Neuron (in vitro differentiated cells): Measurements from ENCODE around the gene DOCK11.
A peak's percentile ranks its signal among the peaks of the same experiment; 100 is the strongest.
"Not testable (repeated sequence)": the region's sequence is repeated elsewhere in the genome, so short reads cannot be mapped to it uniquely, and the experiment has no call there.

Source experiments
- H2AFZ ChIP-seq: one replicate; pipeline ENCODE4 v1.6.1; 2013; ENCODE audit warnings: low read depth, mild to moderate bottlenecking, inconsistent platforms, low read length, moderate library complexity
- H3K27me3 ChIP-seq: one replicate; pipeline ENCODE4 v1.6.1; 2013; ENCODE audit warnings: low read length; ENCODE audit not compliant: insufficient read depth
- H3K36me3 ChIP-seq: one replicate; pipeline ENCODE4 v1.6.1; 2013; ENCODE audit warnings: low read length; ENCODE audit not compliant: insufficient read depth
- H3K4me1 ChIP-seq: one replicate; pipeline ENCODE4 v1.6.1; 2013; ENCODE audit warnings: low read length; ENCODE audit not compliant: insufficient read depth
- H3K4me3 ChIP-seq: 2 replicates; pipeline ENCODE4 v1.5.1; 2013; ENCODE audit warnings: mild to moderate bottlenecking, low read length, moderate library complexity
- H3K9me3 ChIP-seq: one replicate; pipeline ENCODE4 v1.6.1; 2013; ENCODE audit warnings: low read length

The DOCK11 gene

GRCh38 chrX:118495061-118495921 lies at the start of gene DOCK11:
Gene DOCK11, plus strand, starts transcription at chrX:118495815. Its CDS starts 157 bp downstream, at chrX:118495972.
- H3K27me3 ChIP-seq: no peaks in the 10 kb centered on the region
- no peaks in the 10 kb centered on the region for H3K36me3 ChIP-seq
- peak within 1 kb of the TSS; percentile 53 for H3K4me3 ChIP-seq
- H2AFZ ChIP-seq: peak within 1 kb of the TSS; percentile 72
- peaks cover 20% of the 10 kb centered on the region for H3K4me1 ChIP-seq
- no peaks in the 10 kb centered on the region for H3K9me3 ChIP-seq

DNA sequence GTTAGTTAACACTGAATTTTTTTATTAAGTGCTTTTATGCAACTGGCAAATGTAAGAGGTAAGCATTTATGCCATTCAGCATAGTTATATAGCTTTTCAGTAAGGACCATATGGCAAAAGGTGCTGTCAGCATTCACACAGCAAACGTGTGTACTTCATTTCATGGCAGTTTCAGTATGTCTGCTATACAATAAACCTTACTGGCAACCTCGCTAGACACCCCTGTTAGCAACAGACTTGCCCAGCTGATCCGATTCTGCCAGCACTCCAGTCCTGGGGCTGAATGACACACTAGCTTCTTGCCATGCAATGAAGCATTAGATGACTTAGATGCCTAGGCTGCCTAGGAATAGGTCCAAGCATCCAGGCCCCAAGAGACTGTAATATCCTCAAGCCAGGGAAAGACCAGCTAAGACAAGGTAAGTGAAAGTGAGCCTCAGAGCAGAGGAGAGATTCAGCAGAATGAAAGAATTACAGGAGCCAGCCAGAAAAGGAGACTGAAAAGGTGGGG lies 47.3 kb upstream of the DOCK11 start:
- H3K4me1 ChIP-seq: no peaks in the 10 kb centered on the region
- H3K4me3 ChIP-seq: no peak overlapping the region
- H3K27me3 ChIP-seq: no peaks in the 10 kb centered on the region
- no peaks in the 10 kb centered on the region for H3K9me3 ChIP-seq
- no peaks in the 10 kb centered on the region for H3K36me3 ChIP-seq
- H2AFZ ChIP-seq: no peak overlapping the region

- Histone ChIP-seq H3K36me3 (no peaks in the 10 kb centered on the region), H2AFZ (no peak overlapping the region), H3K4me3 (no peak overlapping the region), H3K9me3 (no peaks in the 10 kb centered on the region), H3K27me3 (no peaks in the 10 kb centered on the region), H3K4me1 (no peaks in the 10 kb centered on the region)
Measured at GRCh38 chrX:118455013-118455412, 40.6 kb upstream of the DOCK11 start.

DNA sequence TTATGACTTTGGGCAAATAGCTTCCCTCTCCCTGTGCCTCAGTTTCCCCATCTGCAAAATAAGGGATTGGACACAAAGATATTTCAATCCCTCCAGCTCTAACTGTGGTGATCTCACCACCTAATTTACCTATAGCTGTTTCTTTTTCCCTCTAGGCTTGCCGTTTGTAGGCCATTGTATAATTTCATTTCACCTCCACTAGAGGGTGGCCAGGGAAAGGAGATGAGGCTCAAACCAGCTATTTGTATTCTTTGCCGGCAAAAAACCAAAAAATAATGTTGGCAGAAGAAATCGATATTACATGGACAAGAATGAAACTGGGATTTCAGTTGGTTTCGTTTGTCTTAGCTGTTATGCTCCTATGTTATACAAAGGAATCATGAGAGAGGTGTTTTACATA lies 36.1 kb upstream of the DOCK11 start:
- no peak overlapping the region for H2AFZ ChIP-seq
- no peak overlapping the region for H3K4me3 ChIP-seq
- H3K27me3 ChIP-seq: no peaks in the 10 kb centered on the region
- no peaks in the 10 kb centered on the region for H3K36me3 ChIP-seq
- no peaks in the 10 kb centered on the region for H3K9me3 ChIP-seq
- no peaks in the 10 kb centered on the region for H3K4me1 ChIP-seq

GRCh38 chrX:118464501-118464900 lies 31.1 kb upstream of the DOCK11 start:
- no peaks in the 10 kb centered on the region for H3K36me3 ChIP-seq

GRCh38 chrX:118468122-118468521 lies 27.5 kb upstream of the DOCK11 start:
- H3K4me1 ChIP-seq: no peaks in the 10 kb centered on the region
- no peaks in the 10 kb centered on the region for H3K27me3 ChIP-seq
- H3K36me3 ChIP-seq: no peaks in the 10 kb centered on the region
- no peak overlapping the region for H2AFZ ChIP-seq
- H3K4me3 ChIP-seq: no peak overlapping the region
- no peaks in the 10 kb centered on the region for H3K9me3 ChIP-seq

More at GRCh38 chrX:118464501-118464900, 31.1 kb upstream of the DOCK11 start:
- Histone ChIP-seq H2AFZ (no peak overlapping the region), H3K9me3 (no peaks in the 10 kb centered on the region), H3K4me1 (no peaks in the 10 kb centered on the region), H3K4me3 (no peak overlapping the region), H3K27me3 (no peaks in the 10 kb centered on the region)

GRCh38 chrX:118470721-118471347 lies 24.8 kb upstream of the DOCK11 start:
- H3K4me3 ChIP-seq, H3K4me1 ChIP-seq, H3K9me3 ChIP-seq, H3K27me3 ChIP-seq, H3K36me3 ChIP-seq, H2AFZ ChIP-seq: not testable (repeated sequence)

DNA sequence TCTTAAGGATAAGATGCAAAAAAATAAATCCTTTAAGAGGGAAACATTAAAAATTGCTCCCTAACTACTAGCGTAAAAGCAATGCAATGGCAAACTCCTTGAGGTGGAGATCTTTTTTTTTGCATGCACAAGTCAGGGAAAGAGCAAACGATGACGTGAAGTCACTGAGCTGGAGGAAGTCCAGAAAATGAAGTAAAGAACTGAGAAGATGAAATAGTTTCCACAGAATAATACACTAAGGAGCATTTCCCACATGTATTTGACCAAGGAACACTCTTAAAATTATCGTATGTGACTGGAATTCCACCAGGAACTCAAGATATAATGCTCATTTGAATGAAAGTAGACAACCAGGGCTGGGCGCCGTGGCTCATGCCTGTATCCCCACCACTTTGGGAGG lies 21.0 kb upstream of the DOCK11 start:
- H3K4me1 ChIP-seq: no peaks in the 10 kb centered on the region
- H2AFZ ChIP-seq: no peak overlapping the region
- H3K27me3 ChIP-seq: no peaks in the 10 kb centered on the region
- no peaks in the 10 kb centered on the region for H3K9me3 ChIP-seq
- H3K4me3 ChIP-seq: no peak overlapping the region
- no peaks in the 10 kb centered on the region for H3K36me3 ChIP-seq

DNA sequence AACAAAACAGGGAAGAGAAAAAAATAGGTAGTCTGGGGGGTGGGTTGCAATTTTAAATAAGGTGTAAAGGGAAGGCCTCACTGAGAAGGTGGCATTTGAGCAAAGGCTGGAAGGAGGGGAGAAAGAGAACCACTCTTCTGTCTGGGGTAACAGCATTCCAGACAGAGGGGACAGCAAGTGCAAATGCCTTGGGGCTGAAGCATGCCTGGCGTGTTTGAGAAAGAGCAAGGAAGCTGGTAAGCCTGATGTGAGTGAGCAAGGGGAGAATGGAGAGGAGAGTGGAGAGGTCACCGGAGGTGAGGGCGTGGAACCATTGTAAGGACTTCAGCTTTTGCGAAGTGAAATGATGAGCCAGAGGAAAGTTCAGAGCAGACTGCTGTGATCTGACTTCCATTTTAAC lies 19.7 kb upstream of the DOCK11 start:
- no peaks in the 10 kb centered on the region for H3K4me1 ChIP-seq
- H3K9me3 ChIP-seq: no peaks in the 10 kb centered on the region
- no peaks in the 10 kb centered on the region for H3K36me3 ChIP-seq
- H3K27me3 ChIP-seq: no peaks in the 10 kb centered on the region
- H2AFZ ChIP-seq: no peak overlapping the region
- no peak overlapping the region for H3K4me3 ChIP-seq

DNA sequence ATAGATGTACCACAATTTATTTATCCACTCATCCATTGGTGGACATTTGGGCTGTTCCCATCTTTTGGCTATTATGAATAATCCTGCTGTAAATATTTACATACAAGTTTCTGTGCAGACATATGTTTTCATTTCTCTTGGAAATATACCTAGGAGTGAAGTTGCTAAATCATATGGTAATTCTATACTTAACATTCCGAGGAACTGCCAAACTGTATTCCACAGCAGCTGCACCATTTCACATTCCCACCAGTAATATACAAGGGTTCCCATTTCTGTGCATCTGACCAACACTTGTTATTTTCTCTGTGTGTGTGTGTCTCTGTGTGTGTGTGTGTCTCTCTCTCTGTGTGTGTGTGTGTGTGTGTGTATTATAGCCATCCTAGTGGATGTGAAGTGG lies 15.4 kb upstream of the DOCK11 start:
- Histone ChIP-seq H2AFZ (no peak overlapping the region), H3K4me1 (no peaks in the 10 kb centered on the region), H3K36me3 (no peaks in the 10 kb centered on the region), H3K9me3 (no peaks in the 10 kb centered on the region), H3K27me3 (no peaks in the 10 kb centered on the region), H3K4me3 (no peak overlapping the region)

DNA sequence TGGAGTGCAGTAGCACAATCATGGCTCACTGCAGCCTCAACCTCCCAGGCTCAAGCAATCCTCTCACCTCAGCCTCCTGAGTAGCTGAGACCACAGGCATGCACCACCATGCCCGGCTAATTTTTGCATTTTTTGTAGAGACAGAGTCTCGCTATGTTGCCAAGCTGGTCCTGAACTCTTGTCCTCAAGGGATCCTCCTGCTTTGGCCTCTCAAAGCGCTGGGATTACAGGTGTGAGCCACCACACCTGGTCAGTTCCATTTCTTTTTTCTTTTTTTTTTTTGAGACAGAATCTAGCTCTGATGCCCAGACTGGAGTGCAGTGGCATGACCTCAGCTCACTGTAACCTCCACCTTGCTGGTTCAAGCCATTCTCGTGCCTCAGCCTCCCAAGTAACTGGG lies 13.2 kb upstream of the DOCK11 start:
- not testable (repeated sequence) for H3K36me3 ChIP-seq, H3K9me3 ChIP-seq, H3K27me3 ChIP-seq, H2AFZ ChIP-seq, H3K4me1 ChIP-seq, H3K4me3 ChIP-seq

DNA sequence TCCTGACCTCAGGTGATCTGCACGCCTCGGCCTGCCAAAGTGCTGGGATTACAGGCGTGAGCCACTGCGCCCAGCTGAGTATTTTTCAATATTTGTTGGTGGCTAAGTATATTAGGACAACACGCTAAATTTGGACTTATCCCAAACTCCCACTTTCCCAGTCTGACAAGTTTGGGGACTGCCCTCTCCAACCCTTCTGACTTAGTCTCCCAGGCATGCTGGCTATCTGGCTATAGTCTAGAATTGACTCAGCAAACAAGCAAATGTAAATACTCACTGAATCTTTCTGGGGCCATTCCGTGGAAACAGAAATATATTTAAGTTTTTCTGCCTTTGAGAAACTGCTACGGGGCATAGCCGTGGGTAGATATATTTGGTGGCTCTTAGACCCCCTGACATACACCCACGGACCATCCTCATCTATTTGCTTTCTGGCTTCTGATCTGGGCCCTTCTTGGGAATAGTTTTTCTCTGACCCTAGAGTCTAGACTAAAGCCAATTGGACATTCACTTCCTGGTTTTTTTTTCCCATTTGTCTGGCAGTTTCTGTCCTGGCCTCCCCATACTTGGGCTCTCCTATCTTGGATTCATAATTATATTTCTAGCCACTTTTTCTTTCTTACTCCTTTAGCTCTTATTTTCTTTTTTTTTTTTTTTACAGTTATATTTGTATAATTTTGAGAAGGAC lies 11.3 kb upstream of the DOCK11 start:
- Histone ChIP-seq H3K27me3 (no peaks in the 10 kb centered on the region), H3K9me3 (no peaks in the 10 kb centered on the region), H2AFZ (no peak overlapping the region), H3K4me3 (no peak overlapping the region), H3K36me3 (no peaks in the 10 kb centered on the region), H3K4me1 (no peaks in the 10 kb centered on the region)

DNA sequence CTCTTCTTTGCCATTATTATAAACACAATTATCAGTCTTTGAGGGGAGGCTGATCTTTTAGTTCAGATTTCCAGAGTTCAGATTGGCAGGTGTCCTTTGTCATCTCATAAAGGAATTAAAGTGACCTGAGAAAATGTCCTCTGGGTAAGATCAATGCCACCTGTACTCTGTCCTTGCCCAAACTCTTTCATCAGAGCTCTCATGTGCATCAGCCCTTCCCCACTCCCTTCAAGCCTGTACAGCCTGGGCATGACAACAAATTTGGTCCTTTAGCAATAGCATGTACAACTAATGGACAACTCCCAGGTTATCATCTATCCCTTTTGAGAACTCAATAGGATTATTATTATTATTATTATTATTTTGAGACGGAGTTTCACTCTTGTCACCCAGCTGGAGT lies 8.9 kb upstream of the DOCK11 start:
- H3K27me3 ChIP-seq, H3K4me3 ChIP-seq, H3K36me3 ChIP-seq, H2AFZ ChIP-seq, H3K4me1 ChIP-seq, H3K9me3 ChIP-seq: not testable (repeated sequence)
